ENCODE results near the gene CD3G. TPM values are rescaled to one million over a fixed set of nuclear protein-coding genes. Genes with fewer than 3 reads are reported as not detected.
"Not testable (repeated sequence)": the region's sequence is repeated elsewhere in the genome, so short reads cannot be mapped to it uniquely, and the experiment has no call there.

The CD3G gene
- not detected in 2 replicates for total RNA-seq (2014; rRNA removed; shearing (Covaris generic))

DNA sequence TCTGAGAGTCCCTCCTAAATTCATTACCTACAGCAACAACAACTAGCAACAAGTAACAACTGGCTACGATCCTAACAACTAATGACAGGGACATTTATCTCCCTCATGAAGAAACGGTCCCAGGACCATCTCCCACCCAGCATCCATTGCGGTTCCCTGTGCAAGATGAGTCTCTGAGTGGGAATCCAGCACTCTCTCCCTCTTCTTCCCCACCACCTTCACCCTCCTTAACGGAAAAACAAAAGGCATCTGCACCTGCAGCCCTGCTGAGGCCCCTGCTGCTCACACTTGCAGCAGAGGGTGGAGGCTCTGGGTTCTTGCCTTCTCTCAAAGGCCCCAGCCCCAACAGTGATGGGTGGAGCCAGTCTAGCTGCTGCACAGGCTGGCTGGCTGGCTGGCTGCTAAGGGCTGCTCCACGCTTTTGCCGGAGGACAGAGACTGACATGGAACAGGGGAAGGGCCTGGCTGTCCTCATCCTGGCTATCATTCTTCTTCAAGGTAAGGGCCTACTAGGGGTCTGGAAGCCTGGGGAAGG lies at the start of gene CD3G:
CD3G (plus strand) TSS at position 364 of the 535 bp plus-strand sequence; CDS start at position 444, 80 bp downstream.
- no peak for DNase-seq (ENCODE audit: low read depth)

DNA sequence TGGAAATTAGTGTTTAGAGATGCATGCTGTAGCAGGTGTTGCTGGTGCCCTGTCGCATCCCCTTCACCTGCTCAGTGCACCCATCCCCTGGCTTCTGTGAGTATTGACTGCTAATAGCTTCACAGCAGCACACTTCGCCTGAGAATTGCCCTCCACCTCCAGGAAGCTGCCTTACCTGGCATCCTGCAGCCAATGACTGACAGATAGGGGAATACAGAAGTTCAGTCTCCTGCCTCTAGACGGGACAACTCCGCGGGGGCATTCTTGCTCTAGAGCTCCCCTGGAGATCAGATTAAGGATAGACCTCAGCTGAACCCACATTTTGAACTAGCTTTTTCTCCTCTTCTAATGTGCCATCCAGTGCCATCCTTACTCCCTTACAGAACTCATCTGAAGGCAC lies 48.9 kb upstream of the CD3G start:
- DNase-seq (ENCODE audit: low read depth), result no peak

DNA sequence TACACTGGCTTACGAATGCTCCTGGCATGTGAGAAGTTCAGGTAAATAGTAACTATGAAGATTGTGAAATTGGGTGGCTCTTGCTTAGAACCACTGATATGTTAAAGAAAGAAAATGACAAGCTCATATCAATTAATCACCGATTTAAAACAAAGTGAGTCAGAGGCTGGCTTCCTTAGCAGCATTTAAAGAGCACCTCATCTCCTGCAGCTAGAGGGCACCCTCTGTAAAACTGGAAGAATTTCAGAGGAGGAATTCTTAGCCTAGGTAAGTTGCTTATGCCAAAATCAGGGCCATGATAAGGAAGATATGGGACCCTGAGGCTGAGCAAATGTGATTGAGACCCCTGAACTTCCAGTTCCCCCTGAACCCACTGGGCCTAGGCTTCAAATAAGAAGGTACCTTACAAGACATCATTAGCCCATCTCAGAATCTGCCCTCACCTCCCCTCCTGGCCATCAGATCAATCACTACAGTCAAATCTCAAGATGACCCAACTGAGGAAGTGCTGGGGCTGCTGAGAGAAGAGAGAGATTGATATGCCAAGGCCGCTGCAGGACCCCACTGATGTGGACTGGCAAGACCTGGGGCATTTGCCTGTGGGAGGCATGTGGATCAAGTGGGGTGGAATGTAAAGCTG lies 48.2 kb upstream of the CD3G start:
- DNase-seq (ENCODE audit: low read depth), result peak; percentile 45

DNA sequence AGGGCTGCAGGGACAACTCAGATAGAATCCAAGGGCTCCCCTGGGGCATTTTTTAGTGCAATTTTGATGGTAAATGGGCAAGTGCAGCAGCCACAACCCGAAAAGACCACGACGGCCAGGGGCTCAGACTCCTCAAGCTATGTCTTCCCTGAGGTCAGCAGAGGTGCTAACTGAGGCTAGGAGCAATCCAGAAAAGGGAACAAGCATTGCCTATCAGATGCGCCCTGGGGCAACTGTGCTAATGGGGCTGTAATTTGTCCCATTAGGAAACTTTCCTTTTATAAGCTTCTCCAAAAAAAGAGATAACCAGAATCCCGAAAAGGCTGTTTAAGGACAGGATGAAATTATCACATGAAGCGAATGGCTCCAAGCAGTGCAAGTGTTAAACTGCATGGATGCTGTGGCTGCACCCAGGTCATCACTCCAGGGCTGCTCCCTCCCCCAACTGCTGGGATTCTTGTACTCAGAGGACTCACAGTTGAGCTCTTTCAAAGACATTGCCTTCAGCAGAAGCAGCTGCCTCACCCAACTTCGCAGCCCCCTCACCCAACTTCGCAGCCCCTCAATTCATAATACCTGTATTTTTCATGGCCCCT lies 42.4 kb upstream of the CD3G start:
- no peak for DNase-seq (ENCODE audit: low read depth)

DNA sequence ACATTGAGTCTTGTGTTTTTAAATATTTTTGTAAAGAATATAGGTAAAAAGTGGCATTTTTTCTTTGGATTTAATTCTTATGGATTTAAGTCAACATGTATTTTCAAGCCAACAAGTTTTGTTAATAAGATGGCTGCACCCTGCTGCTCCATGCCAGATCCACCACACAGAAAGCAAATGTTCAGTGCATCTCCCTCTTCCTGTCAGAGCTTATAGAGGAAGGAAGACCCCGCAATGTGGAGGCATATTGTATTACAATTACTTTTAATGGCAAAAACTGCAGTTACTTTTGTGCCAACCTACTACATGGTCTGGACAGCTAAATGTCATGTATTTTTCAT lies 39.9 kb upstream of the CD3G start:
- no peak for DNase-seq (ENCODE audit: low read depth)

DNA sequence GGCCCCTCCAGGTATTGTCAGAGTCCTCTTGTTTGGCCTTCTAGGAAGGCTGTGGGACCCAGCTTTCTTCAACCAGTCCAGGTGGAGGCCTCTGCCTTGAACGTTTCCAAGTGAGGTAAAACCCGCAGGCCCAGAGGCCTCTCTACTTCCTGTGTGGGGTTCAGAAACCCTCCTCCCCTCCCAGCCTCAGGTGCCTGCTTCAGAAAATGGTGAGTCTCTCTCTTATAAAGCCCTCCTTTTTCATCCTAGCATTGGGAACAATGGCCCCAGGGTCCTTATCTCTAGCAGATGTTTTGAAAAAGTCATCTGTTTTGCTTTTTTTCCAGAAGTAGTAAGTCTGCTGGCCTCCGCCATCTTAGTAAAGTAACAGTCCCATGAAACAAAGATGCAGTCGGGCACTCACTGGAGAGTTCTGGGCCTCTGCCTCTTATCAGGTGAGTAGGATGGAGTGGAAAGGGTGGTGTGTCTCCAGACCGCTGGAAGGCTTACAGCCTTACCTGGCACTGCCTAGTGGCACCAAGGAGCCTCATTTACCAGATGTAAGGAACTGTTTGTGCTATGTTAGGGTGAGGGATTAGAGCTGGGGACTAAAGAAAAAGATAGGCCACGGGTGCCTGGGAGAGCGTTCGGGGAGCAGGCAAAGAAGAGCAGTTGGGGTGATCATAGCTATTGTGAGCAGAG lies 39.4 kb upstream of the CD3G start, which contains the start of gene CD3E:
CD3E (plus strand) TSS at position 163 of the 681 bp plus-strand sequence; CDS start at position 386, 223 bp downstream.
- DNase-seq (ENCODE audit: low read depth), result no peak

DNA sequence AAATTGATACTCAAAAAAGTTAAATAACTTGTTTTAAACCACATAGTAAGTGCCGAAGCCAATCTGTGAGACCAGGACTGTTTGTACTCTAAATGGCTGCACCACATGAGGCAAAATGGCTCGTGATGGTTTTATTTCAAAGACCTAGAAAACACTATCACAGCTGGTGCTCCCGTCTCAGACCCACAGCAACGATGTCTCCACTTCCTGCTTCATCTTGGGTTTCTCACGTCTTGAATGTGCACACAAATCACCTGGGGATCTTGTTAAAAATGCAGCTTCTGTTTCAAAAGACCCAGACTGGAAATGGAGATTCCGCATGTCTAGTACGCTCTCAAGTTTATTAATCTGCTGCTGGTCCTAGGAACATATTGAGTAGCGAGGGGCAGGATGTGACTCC lies 38.4 kb upstream of the CD3G start:
- DNase-seq (ENCODE audit: low read depth), result no peak

DNA sequence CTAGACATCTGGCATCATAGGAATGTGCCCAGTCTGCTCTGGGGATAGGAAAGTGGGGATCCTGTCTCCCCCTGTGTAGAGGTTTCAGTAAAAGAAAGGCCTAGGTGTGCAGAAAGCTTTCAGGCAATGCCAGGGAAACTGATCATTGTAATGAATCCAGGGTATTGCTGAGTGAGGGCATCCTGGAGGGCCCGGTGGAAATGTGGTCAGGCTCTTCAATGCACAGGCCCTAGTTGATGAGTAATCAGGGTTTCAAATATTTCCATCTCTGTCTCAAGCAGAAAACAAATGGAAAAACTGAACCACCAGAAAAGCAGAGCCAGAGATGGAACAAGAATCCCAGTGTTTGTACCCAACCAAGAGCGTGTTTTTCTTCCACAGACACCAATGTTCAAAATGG lies 37.6 kb upstream of the CD3G start:
- DNase-seq (ENCODE audit: low read depth), result peak; percentile 47

DNA sequence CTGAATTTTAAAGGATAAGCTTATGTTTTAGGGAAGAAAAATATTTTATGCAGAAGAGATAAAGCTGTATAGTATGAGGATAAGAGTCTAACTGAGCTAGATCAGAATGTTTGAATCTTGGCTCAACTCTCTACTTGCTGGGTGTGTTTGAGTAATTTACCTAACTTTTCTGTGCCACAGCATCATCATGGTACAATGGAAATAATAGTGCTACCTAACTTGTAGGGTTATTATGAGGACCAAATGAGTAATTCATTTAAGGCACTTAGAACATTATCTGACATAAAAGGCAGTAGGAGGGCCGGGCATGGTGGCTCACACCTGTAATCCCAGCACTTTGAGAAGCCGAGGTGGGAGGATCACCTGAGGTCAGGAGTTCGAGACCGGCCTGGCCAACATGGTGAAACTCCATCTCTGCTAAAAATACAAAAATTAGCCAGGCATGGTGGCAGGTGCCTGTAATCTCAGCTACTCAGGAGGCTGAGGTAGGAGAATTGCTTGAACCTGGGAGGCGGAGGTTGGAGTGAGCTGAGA lies 35.1 kb upstream of the CD3G start:
- DNase-seq (ENCODE audit: low read depth), result not testable (repeated sequence)

DNA sequence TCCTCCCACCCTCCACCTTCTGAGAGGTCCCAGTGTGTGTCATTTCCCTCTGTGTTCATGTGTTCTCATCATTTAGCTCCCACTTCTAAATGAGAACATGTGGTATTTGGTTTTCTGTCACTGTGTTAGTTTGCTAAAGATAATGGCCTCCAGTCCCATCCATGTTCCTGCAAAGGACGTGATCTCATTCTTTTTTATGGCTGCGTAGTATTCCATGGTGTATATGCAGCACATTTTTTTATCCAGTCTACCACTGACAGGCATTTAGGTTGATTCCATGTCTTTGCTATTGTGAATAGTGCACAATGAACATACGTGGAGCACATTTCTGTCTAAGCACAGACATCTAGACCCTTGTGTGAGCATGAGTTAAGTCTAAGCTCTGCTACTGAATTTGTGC lies 33.9 kb upstream of the CD3G start:
- DNase-seq (ENCODE audit: low read depth), result no peak

DNA sequence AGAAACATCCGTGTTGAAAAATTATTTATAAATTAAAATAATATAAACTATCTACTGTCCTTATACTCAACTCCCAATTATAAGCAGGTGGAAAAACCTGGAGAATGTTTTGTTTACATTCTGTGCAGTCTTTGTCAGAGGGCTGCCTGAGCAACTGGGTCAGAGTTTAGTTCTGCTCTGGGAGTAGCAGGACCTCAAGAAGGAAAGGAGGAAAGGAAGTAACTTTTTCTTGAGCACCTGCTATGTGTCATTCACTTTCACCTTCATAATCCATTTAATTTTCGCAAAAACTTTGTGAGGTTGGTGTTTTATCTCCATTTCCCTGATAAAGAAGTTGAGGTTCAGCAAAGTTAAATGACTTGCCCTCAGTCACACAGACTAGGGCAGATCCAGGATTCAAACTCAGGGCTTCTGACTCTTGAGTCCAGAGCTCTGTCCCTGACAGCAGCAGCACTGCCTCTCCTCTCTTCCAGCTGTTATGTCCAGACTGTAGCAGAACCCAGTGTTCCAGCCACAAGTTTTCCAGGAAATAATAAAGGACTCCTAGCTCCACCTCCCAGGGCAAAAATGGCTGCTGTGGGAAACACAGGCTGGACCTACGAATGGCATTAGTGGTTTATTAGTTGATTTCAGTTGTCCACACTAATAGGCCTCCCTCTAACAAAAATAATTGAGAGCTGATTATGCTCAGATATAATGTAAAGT lies 33.2 kb upstream of the CD3G start:
- no peak for DNase-seq (ENCODE audit: low read depth)

DNA sequence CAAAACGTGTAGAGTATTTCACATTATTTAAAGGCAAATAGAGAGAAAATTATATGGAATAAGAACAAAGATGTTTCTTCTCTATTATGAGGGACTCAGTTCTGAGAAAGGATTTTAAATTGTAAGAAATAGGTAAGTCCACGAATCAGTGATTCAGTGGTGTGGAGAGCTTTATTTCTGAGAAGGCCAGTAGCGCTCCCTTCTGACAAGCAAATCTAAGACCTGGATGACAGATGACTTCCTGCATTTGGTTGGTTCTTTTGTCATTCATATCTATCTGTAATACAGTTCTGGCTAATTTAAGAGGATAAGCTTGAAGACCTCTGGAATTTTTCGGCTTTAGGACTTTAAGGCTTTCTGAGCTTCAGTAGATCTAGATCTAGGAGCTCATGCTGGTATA lies 32.6 kb upstream of the CD3G start:
- DNase-seq (ENCODE audit: low read depth), result no peak

DNA sequence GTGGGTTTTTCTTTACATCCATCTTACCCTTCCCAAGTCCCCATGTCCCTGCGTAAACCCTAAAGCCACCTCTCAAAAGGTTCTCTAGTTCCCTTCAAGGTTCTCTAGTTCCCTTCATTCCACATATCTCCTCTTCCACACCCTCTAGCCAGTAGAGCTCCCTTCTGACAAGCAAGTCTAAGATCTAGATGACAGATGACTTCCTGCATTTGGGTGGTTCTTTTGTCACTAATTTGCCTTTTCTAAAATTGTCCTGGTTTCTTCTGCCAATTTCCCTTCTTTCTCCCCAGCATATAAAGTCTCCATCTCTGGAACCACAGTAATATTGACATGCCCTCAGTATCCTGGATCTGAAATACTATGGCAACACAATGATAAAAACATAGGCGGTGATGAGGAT lies 31.8 kb upstream of the CD3G start:
- DNase-seq (ENCODE audit: low read depth), result no peak

DNA sequence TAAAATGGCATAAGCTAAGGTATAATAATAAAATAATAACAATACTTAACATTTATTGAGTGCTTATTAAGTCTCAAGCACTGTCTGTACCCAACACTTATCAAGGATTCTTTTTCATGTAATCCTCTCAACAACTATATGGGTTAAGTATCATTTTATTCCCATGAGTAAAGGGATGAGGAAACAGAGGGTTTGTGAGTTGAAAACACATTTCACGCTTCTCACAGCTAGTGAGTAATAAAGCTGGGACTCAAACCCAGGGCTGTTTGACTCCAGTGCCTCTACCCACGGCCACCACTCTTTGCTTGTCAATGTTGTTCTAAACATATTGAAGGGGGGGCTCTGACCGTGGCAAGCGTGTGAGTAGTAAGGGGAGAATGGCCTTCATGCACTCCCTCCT lies 30.9 kb upstream of the CD3G start:
- no peak for DNase-seq (ENCODE audit: low read depth)

DNA sequence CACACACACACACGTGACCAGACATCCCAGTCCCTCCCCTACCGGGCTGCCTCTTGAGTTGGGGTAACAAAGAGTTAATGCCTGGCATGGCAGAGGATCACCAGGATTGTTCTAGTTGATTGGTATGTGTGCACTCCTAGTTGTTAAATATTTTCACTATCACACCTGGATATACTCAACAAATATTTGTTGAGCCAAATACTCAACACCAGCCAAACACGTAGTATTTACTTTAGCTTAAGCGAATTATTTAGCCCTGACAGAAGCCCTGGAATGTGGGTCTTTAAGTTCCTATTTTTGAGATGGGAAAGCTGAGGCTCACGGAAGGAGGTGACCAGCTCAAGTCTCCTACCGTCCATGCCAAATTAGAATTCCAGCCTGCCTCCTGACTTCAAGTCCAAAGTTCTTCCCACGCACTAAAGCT lies 29.1 kb upstream of the CD3G start:
- DNase-seq (ENCODE audit: low read depth), result no peak

DNA sequence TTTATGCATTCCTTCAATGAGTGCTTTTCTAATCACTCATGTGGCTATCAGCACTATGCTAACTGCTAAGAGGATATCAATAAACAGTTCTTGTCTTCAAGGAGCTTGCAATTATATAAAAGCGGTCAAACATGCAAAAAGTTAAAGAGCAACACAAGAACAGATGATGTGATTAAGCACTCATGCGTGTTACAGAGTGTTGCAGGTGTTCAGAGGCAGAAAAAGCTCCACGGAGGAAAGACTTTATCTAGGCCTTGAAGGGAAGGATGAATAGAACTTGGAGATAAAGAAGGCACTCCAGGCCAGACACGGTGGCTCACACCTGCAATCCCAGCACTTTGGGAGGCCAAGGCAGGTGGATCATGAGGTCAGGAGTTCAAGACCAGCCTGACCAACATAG lies 26.0 kb upstream of the CD3G start:
- DNase-seq (ENCODE audit: low read depth), result no peak

DNA sequence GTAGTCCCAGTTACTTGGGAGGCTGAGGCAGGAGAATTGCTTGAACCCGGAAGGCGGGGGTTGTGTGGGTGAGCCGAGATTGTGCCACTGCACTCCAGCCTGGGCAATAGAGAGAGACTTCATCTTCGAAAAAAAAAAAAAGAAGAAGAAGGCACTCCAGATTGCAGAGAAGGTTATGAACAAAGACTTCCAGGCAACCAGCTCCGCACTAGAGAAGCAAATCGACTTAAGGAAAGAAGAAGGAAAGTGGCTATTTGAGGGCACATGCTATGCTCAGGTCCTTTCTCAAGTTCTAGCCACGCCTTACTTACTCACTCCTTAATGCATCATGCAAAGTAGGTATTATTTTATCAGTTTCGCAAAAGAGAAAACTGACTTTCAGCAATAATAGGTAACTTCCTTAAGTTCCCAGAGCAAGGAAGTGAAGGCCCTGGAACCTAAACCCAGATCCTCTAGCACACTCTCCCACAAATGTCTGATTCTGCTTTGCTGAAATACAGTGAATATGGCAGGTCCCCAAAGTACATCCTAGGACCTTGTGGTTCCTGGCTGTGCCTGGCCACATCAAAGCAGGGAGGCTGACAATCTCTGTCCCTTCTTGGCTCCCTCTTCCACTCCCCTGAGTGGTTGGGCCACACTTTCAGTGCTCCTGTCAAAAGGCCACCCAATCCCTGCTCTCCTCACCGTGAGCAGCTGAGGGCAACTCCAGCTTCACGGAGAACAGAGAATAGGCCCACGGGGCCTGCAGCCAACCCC lies 25.4 kb upstream of the CD3G start:
- DNase-seq (ENCODE audit: low read depth), result no peak

DNA sequence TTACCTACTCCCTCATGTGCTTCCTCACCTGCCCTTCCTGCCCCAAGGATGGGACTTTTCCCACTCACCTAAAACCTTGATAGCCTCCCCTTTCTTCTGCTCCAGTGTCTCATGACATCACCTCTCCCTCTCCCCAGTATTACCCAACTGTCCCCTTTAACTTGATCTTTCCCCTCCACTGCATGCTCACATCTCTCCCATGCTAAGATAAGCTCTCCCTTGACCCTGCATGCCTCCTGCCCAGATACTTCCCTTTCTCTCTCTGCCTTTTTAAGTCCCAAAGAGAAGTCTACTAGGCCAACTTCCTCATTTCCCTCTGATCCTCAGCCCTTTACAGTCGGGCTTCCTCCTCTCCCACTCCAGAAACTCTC lies 24.8 kb upstream of the CD3G start:
- no peak for DNase-seq (ENCODE audit: low read depth)

DNA sequence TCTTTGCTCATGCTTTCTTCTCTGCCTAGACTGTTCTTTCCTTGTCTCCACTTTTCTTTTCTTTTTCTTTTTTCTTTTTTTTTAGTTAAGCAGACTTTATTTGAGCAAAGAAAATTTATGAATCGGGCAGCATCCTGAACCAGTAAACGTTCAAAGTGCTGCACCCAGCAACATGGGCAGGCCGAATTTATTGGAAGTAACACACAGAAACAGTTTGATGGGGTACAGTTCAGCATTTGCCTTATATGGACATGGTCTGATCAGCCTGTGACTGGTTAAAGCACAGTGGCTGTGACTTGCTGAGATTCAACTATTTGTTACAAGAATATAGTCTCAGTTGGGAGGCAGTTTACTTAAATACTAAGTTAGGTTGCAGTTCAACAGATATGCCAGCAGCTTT lies 23.6 kb upstream of the CD3G start:
- no peak for DNase-seq (ENCODE audit: low read depth)

DNA sequence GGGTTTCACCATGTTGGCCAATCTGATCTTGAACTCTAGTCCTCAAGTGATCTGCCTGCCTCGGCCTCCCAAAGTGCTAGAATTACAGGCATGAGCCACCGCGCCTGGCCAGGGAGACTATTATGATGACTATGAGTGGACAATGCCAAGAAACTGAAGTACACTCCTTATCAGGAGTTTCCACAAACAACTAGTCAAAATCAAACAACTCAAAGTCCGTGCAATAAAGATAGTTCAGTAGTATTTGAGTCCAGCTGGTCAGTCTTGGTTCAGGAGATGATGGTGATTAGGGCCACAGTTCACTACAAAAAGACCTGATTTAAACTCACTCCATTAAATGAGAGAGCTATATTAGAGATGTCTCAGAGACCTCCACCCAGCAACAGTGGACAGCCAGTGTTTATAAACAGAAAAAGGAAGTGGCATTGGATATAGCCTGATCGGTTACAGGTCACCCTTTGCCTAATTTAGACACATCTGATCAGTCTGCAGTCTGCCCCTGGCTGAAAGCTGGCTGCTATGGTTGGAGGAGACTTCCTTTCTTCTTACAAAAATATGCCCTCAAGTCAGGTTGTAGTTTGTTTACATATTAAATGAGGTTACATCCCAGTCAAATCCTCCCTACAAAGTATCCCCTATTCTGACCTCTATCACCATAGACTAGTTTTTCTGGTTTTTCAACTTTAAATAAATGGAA lies 22.6 kb upstream of the CD3G start:
- no peak for DNase-seq (ENCODE audit: low read depth)

DNA sequence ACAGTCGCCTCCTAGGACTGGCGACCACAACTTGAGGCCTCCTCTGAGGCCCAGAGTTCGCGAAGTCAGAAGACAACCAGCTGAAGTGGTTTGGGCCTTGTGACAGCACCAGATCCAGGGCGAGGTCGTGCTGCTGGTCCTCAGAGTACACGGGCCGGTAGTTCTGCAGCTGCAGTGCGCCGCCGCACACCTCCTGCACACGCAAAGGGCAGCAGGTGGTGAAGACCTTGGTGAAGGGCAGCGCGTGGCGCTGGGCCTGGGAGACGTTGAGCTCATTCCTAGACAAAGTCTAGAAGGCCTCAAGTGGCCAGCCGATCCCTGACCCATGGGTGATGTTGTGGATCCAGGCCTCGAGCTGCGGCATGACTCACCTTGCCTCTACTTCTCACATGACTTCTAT lies 21.4 kb upstream of the CD3G start:
- no peak for DNase-seq (ENCODE audit: low read depth)

All from RPMI7951 (cell line).